SU-DHL-6 (cell line): ENCODE results near the gene CCNJ.

Source experiments
- H2AFZ ChIP-seq: fragments of 200-600 bp; sonication (generic); 2 replicates; pipeline ENCODE4 v1.6.1; 2014; ENCODE audit warnings: low read depth, mild to moderate bottlenecking, moderate library complexity, mixed read lengths, antibody characterized with exemption, low read length; ENCODE audit not compliant: severe bottlenecking
- H3F3A ChIP-seq: fragments of 200-600 bp; shearing (Covaris generic); 2 replicates; pipeline ENCODE4 v1.6.0; 2016; ENCODE audit warnings: antibody characterized with exemption, mild to moderate bottlenecking; ENCODE audit not compliant: insufficient read depth
- H3K27ac ChIP-seq: fragments of 200-600 bp; sonication (generic); 2 replicates; pipeline ENCODE4 v1.5.1; 2016; ENCODE audit warnings: low read depth, mild to moderate bottlenecking, low read length, moderate library complexity, mixed read lengths
- H3K27me3 ChIP-seq: fragments of 200-600 bp; sonication (generic), shearing (Covaris generic); 2 replicates; pipeline ENCODE4 v1.6.0; 2014; ENCODE audit warnings: mild to moderate bottlenecking, low read length
- H3K36me3 ChIP-seq: fragments of 200-600 bp; sonication (generic); 2 replicates; pipeline ENCODE4 v1.6.1; 2014; ENCODE audit warnings: mild to moderate bottlenecking, low read length, mixed read lengths
- H3K4me2 ChIP-seq: fragments of 300-600, 200-600 bp; shearing (Covaris generic), sonication (generic); 2 replicates; pipeline ENCODE4 v1.6.0; 2014; ENCODE audit warnings: low read length, low read depth, mild to moderate bottlenecking; ENCODE audit not compliant: poor library complexity, severe bottlenecking
- H3K4me3 ChIP-seq: fragments of 200-600 bp; sonication (generic); 2 replicates; pipeline ENCODE4 v1.5.1; 2014; ENCODE audit warnings: antibody characterized with exemption, low read length, mild to moderate bottlenecking, mixed read lengths; ENCODE audit not compliant: insufficient read depth, poor library complexity, severe bottlenecking
- H3K79me2 ChIP-seq: fragments of 200-600 bp; sonication (generic); 2 replicates; pipeline ENCODE4 v1.6.1; 2014; ENCODE audit warnings: mild to moderate bottlenecking, low read length, moderate library complexity; ENCODE audit not compliant: insufficient read depth
- H3K9ac ChIP-seq: fragments of 200-600 bp; sonication (generic); 2 replicates; pipeline ENCODE4 v1.7.0; 2014; ENCODE audit warnings: mild to moderate bottlenecking, low read length
- H3K9me2 ChIP-seq: fragments of 200-600 bp; sonication (generic); replicated peaks from 2 replicates; pipeline ENCODE4 v1.6.1; 2014; ENCODE audit warnings: low read length; ENCODE audit not compliant: insufficient read depth
- H3K9me3 ChIP-seq: fragments of 200-600 bp; sonication (generic); 2 replicates; pipeline ENCODE4 v1.6.1; 2014; ENCODE audit warnings: low read length, mixed read lengths; ENCODE audit not compliant: insufficient read depth
- H4K20me1 ChIP-seq: fragments of 200-600 bp; sonication (generic); 2 replicates; pipeline ENCODE4 v1.6.1; 2014; ENCODE audit warnings: low read depth, mild to moderate bottlenecking, antibody characterized with exemption, low read length, moderate library complexity, mixed read lengths
- EZH2phosphoT487 ChIP-seq: fragments of 200-600 bp; sonication (generic), shearing (Covaris generic); conservative IDR thresholded peaks from 2 replicates; pipeline ENCODE4 v1.6.1; 2018; ENCODE audit warnings: mild to moderate bottlenecking, antibody characterized with exemption, low read length, moderate library complexity, mixed read lengths
- TF ChIP-seq, protein P1 (sequence below): fragments of 200-600 bp; sonication (generic); IDR thresholded peaks from one replicate; pipeline ENCODE4 v1.5.1; 2017; ENCODE audit warnings: antibody characterized with exemption, mild to moderate bottlenecking, low read length, moderate library complexity; ENCODE audit not compliant: insufficient read depth, poor library complexity, severe bottlenecking

Gene CCNJ

DNA sequence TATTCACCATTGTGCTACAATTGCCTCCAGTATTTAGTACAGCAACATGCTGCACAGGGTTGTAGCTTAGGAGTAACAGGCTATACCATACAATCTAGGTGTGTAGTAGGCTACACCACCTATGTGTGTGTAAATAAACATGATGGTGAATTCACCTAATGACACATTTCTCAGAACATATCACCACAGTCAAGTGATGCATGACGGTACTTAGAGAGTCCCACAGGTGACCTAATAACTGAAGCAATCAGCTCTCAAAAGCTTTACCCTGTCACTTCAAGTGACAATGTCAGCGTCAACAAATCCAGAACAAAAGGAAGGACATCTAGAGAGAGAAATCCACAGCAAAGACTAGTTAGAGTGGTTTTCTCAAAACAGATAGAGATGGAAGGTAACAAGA is 38.8 kb downstream of the CCNJ start:
- Histone ChIP-seq H3K9me3 (no peaks in the 10 kb centered on the region), H3K79me2 (no peaks in the 10 kb centered on the region), H3F3A (no peaks in the 10 kb centered on the region), H3K27me3 (no peaks in the 10 kb centered on the region), H3K36me3 (no peaks in the 10 kb centered on the region), H3K4me3 (no peak overlapping the region), H4K20me1 (no peaks in the 10 kb centered on the region), H3K9ac (no peak overlapping the region), H3K9me2 (no peaks in the 10 kb centered on the region), H2AFZ (no peak overlapping the region), H3K27ac (no peak overlapping the region), H3K4me2 (no peak overlapping the region)
- TF ChIP-seq, protein P1, sequence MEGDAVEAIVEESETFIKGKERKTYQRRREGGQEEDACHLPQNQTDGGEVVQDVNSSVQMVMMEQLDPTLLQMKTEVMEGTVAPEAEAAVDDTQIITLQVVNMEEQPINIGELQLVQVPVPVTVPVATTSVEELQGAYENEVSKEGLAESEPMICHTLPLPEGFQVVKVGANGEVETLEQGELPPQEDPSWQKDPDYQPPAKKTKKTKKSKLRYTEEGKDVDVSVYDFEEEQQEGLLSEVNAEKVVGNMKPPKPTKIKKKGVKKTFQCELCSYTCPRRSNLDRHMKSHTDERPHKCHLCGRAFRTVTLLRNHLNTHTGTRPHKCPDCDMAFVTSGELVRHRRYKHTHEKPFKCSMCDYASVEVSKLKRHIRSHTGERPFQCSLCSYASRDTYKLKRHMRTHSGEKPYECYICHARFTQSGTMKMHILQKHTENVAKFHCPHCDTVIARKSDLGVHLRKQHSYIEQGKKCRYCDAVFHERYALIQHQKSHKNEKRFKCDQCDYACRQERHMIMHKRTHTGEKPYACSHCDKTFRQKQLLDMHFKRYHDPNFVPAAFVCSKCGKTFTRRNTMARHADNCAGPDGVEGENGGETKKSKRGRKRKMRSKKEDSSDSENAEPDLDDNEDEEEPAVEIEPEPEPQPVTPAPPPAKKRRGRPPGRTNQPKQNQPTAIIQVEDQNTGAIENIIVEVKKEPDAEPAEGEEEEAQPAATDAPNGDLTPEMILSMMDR, result no peak
- no peak for TF ChIP-seq EZH2phosphoT487

DNA sequence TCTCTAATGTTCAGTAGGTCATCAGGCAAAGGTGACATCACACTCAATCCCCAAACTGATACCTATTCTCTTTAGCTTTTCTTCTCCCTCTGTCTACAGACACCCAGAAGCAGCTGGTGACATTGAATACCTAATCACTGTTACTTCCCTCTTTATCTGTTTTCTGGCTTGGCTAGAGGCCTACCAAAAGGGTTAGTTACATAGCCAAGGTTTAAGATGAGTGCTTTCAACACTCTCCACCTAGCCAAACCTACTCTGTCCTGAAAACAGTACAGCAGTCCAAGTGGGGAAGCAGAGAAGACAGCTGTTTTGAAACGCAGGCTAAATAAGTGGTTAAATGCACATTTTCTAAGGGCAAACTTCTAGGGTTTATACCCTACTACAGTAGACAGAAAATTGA is 39.4 kb downstream of the CCNJ start:
- Histone ChIP-seq H3K9me3 (no peaks in the 10 kb centered on the region), H3K9me2 (no peaks in the 10 kb centered on the region), H3K4me2 (no peak overlapping the region), H3F3A (no peaks in the 10 kb centered on the region), H3K4me3 (no peak overlapping the region), H4K20me1 (no peaks in the 10 kb centered on the region), H3K27me3 (no peaks in the 10 kb centered on the region), H2AFZ (no peak overlapping the region), H3K36me3 (no peaks in the 10 kb centered on the region), H3K27ac (no peak overlapping the region), H3K9ac (no peak overlapping the region), H3K79me2 (no peaks in the 10 kb centered on the region)
- TF ChIP-seq, protein P1, result no peak
- no peak for TF ChIP-seq EZH2phosphoT487

DNA sequence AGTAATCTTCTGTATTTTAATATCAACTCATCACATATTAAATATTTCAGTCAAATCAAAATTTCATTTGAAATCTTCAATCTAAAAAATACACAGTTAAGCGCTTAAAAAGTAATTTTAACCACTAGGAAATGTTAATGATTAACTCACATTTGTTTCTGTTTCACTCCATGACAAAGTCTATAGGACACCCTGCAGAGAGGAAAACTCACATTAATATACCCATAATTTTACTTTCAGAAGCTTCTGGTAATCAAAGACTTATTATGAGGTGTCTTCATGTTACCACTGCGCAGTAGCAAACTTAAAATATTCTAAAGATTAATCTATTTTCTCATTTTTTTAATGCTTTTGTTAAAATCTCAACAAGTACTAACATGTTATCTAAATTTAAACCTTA is 45.7 kb downstream of the CCNJ start:
- H3K36me3 ChIP-seq, result no peaks in the 10 kb centered on the region; the same call in 1 of the 2 replicates
- peak overlapping the region; percentile 68 for H3K4me3 ChIP-seq
- no peaks in the 10 kb centered on the region for H4K20me1 ChIP-seq
- H3F3A ChIP-seq, result peaks cover 19% of the 10 kb centered on the region; the same call in 1 of the 2 replicates
- H2AFZ ChIP-seq, result peak overlapping the region; percentile 97
- no peaks in the 10 kb centered on the region; the same call in 1 of the 2 replicates for H3K9me3 ChIP-seq
- H3K79me2 ChIP-seq, result no peaks in the 10 kb centered on the region
- H3K9ac ChIP-seq, result peak overlapping the region; percentile 75
- H3K27ac ChIP-seq, result peak overlapping the region; percentile 83
- H3K9me2 ChIP-seq, result no peaks in the 10 kb centered on the region
- TF ChIP-seq EZH2phosphoT487, result no peak
- TF ChIP-seq, protein P1, result no peak
- H3K27me3 ChIP-seq, result no peaks in the 10 kb centered on the region
- H3K4me2 ChIP-seq, result peak overlapping the region; percentile 80
